Posterior vena cava (tissue), 2 donors: ENCODE measurements around the gene AP1S3. TPM values are rescaled to one million over a fixed set of nuclear protein-coding genes. Genes with fewer than 3 reads are reported as not detected.

ENCODE experiments used
- DNase-seq: peaks from one replicate; pipeline ENCODE4 v3.0.0-alpha.2; 2020; ENCODE audit warnings: low spot score
- intact Hi-C, 2 donors: fragments of 100-400 bp; cut with DNase I; formaldehyde crosslinking; loops; one replicate each; pipeline versions ENCODE4 v1.14.1 to v1.14.2; 2022 to 2023
- total RNA-seq, 2 donors: library from RNA; stranded (reverse); fragmentation: NEBNext Ultra II Directional; extraction: Animal tissue kit (Norgen Biotek cat#: 25700); gene quantifications; one replicate each; pipeline ENCODE4 v1.2.1, GENCODE V29; 2021
- donor health status: DM: yes; HTN: yes; CAD: no.
- donor health status: DM: yes; HTN: yes; CAD: no.

AP1S3 gene
- total RNA-seq, 2 donors from 2014 or later = 1.2 to 1.5 TPM

- intact Hi-C loops = no loop called here
- no peak for DNase-seq
These were observed 101.6 kb downstream of the AP1S3 start for GRCh38 chr2:223735659-223736244.

GRCh38 chr2:223735035-223735640 lies 102.2 kb downstream of the AP1S3 start:
- no peak for DNase-seq
- intact Hi-C loops = no loop called here

GRCh38 chr2:223734346-223734745 lies 103.0 kb downstream of the AP1S3 start:
- intact Hi-C loops = loop anchor here in 1 of 2 donors (5.0 kb wide), 1 partner anchor 73 kb away; no protein-coding TSS in a partner anchor
- no peak for DNase-seq

DNA sequence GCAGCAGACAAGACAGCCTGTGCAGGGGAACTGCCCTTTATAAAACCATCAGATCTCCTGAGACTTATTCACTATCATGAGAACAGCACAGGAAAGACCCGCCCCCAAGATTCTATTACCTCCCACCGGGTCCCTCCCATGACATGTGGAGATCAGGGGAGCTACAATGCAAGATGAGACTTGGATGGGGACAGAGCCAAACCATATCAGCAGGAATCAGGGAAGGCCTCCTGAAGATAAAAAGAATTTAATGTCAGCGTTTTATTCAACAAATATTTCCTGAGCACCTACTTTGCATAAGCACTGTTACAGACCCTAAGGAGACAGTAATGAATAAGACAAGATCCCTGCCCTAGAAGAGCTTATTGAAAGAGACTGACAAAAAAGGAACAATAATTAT lies 105.0 kb downstream of the AP1S3 start:
- intact Hi-C loops = loop anchor here in 1 of 2 donors (5.0 kb wide), 1 partner anchor 75 kb away; no protein-coding TSS in a partner anchor
- no peak for DNase-seq

- intact Hi-C loops = loop anchor here in 1 of 2 donors (5.0 kb wide), 1 partner anchor 76 kb away; no protein-coding TSS in a partner anchor
- no peak for DNase-seq
These were observed 105.9 kb downstream of the AP1S3 start for GRCh38 chr2:223731503-223731902.

DNA sequence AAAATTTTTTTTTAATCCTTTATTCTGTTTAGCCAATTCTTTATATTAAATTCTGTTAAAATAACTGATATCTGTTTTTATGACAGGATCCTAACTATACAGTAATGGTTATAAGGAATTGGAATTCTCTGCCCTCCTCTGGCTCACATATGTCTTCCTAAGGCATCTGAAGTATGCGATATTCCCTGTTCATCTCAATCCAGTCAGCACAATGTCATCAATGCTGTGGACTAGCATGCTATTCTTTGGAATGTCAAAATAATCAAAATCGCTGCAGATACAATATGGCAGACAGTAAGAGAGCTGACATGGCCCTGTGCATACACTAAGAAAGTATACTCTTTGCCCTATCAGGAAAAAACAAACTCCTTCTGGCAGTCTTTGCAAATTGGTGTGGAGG lies 107.6 kb downstream of the AP1S3 start:
- no peak for DNase-seq
- intact Hi-C loops = loop anchor here in 1 of 2 donors (5.0 kb wide), 1 partner anchor 78 kb away; no protein-coding TSS in a partner anchor

- intact Hi-C loops = no loop called here
- DNase-seq = no peak
These were observed 109.8 kb downstream of the AP1S3 start for GRCh38 chr2:223727562-223727961.

DNA sequence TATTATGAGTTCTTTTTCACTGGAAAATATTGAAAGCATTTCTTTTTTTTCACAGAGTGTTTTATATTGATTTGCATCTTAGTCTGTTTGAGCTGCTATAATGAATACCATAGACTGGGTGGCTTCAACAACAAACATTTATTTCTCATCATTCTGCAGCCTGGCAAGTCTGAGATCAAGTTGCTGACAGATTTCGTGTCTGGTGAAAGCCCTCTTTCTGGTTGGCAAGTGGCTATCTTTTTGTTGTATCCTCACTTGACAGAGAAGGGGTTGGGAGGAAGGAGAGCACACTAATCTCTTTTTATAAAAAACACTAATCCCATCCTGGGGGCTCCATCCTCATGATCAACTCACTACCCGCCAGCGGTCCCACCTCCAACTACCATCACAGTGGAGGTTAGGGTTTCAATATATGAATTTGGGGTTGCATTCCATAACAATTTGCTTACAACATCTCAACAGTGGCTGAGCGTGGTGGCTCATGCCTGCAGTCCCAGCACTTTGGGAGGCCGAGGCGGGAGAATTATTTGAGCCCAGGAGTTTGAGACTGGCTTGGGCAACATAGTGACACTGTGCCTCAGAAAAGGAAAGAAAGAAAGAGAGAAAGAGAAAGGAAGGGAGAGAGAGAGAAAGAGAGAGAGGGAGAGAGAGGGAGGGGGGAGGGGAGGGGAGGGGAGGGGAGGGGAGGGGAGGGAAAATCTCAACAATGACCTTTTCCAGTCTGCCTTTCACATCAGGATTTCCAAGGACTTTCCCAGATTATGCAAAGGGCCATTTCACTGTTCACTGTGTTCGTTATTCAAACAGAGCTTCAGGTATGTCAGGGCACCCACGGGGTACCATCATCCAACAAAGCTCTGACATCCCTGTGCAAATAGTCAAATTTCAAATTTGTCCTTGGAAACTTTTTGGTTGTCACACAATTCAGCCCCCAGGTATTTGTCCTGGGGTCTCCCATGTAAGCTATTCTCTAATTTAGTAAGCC lies 111.1 kb downstream of the AP1S3 start:
- intact Hi-C loops = no loop called here
- DNase-seq = no peak

- DNase-seq = peak; percentile 96
- intact Hi-C loops = no loop called here
These were observed 111.9 kb downstream of the AP1S3 start for GRCh38 chr2:223725494-223725893.

DNA sequence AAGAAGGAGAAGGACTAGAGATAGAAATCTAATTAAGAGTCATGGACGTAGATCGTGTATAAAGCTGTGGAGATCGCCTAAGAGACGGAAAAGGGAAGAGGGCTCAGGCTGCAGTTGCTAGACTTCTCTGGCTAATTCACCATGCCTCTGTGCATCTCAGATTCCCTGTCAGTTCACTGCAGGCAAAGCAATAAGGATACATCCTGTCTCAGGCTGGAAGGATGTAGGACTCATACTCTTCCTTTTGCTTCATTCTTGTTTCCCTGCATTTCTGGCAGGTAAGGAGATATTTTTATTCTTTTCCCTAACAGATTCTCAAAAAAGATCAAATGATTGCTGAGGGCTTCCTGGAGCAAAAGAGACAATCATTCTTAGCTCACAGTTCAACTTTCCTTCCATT lies 112.5 kb downstream of the AP1S3 start:
- intact Hi-C loops = loop anchor here in 1 of 2 donors (5.0 kb wide), 1 partner anchor 913 kb away; no protein-coding TSS in a partner anchor
- no peak for DNase-seq

DNA sequence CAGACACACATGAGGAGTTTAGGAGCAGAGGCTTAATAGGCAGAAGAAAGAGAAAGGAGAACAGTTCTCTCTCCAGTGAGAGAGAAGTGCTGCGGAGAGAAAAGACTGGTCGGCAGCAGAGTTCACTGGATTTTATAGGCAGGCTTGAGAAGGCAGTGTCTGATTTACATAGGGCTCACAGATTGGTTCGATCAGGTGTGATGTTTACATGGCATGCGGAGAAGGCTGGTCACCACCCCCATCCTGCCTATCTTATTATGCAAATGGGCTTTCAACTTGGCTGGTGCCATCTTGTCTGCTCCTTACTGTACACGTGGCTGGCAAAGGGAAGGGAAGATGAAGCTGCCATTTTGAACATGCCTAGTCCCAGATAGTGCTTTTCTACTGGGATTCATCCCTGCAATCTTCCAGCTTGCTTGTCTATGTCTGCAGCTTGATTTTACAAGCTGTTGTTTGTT lies 113.4 kb downstream of the AP1S3 start:
- DNase-seq = no peak

GRCh38 chr2:223722226-223722625 lies 115.2 kb downstream of the AP1S3 start:
- no peak for DNase-seq
- intact Hi-C loops = loop anchor here in 1 of 2 donors (5.0 kb wide), 1 partner anchor 910 kb away; no protein-coding TSS in a partner anchor

More for the DNA sequence above, 113.4 kb downstream of the AP1S3 start:
- intact Hi-C loops = loop anchor here in 1 of 2 donors (5.0 kb wide), 1 partner anchor 912 kb away; no protein-coding TSS in a partner anchor

DNA sequence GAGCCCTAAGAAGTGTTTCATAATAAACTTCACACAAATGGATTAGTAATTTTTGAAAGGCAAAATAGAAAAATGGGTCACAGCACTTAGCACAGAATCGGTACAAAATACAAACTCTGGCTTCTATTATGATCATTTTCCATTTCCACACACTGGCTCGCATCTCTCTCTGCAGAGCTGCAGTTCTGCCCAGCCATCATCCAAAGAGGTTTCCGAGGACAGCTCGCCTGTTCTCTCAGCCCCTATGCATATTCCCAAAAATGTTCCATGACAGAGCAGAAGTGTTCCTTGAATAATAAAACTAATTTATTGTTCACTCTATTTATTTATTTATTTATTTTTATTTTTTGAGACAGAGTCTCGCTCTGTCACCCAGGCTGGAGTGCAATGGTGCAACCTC lies 115.6 kb downstream of the AP1S3 start:
- intact Hi-C loops = loop anchor here in 1 of 2 donors (5.0 kb wide), 1 partner anchor 909 kb away; no protein-coding TSS in a partner anchor
- no peak for DNase-seq

DNA sequence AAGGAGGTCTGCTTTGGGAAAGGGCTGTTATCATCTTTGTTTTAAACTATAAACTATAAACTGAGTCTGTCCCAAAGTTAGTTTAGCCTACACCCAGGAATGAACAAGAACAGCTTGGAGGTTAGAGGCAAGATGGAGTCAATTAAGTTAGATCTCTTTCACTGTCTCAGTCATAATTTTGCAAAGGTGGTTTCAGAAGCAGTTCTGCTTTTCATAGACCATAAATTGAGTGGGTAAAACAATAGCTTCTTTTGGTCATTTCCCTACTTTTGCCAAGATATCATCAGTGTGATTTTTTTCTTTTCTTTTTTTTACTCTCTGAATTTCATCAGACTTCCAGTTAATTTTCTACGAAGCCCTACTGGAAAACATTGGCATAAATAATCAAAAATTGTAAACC lies 117.0 kb downstream of the AP1S3 start:
- no peak for DNase-seq
- intact Hi-C loops = loop anchor here in 1 of 2 donors (5.0 kb wide), 1 partner anchor 908 kb away; no protein-coding TSS in a partner anchor

DNA sequence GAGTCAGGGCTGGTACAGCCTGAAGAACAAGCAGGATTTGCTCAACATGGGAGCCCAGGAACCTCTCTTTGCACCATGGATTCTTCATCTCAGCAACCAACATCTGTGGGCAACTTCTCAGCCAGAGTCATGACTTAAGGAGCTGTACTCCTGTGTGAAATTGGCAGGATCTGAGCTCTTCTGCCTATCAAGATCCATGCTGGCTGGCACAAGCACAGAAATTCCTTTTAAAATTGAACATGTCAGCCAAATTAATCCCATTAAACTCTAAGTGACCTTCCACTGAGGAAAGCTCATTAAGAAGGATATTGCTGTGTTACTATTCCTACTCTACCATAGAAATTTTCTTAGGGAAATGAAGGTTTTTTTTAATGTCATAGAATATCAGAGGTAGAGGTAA lies 124.7 kb downstream of the AP1S3 start:
- DNase-seq = no peak
- intact Hi-C loops = no loop called here

DNA sequence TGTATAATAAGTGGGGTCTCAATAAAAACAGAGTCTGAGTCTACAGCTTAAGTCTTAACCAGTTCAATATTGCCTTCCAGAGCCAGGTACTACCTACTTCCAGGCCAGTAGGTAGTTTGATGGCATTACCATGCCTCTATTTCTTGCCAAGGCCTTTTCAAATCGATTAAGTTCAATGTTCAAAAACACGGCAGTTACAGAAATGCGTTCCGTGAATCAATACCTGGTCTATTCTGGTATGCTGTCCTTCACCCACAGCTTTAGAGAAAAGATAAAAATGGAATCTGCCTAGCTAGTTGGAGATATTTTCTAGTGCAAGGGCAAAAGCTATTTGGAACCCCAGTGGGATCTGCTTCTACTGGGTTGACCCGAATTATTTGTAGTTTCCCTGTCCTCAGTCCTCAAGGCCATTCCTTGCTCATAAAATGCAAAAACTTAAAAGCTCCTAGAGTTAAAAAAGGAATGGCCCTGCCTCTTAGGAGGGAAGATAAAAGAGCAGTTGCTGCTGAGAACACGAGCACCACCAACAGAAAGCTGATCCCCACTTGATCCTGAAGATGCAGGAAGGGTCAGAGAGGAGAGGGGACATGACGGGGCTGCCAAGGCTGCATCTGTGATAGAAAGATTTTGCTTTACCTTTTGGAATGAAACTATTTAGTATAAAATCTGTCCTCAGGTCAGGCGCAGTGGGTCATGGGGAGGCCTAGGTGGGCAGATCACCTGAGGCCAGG lies 125.6 kb downstream of the AP1S3 start:
- DNase-seq = no peak
- intact Hi-C loops = no loop called here
